CD4-positive, alpha-beta T cell (primary cell): ENCODE results near the gene CEP70. TPM values are rescaled to one million over a fixed set of nuclear protein-coding genes. Genes with fewer than 3 reads are reported as not detected.

ENCODE experiments used
- ATAC-seq: fragments of 200-7000 bp; cut with Tn5 transposase; one replicate; pipeline ENCODE4 v1.10.0; 2022; ENCODE audit warnings: mild to moderate bottlenecking; ENCODE audit not compliant: poor library complexity
- CTCF ChIA-PET: fragments of 350-600 bp; sonication (Branson Sonifier 250); formaldehyde crosslinking; loops from one replicate; lab custom pipeline; 2021; ENCODE audit warnings: antibody characterized with exemption, inconsistent platforms; lab: Charles Lee
- POLR2A ChIA-PET: fragments of 350-600 bp; sonication (Branson Sonifier 250); formaldehyde crosslinking; loops from one replicate; lab custom pipeline; 2021; ENCODE audit warnings: antibody characterized with exemption, inconsistent platforms; lab: Charles Lee
- DNase-seq, 14 experiments: peaks; one replicate each; pipeline ENCODE4 v3.0.0-alpha.2; 2013 to 2020; ENCODE audit warnings: mixed read lengths in 2 of 14
- H3K27ac ChIP-seq, 2 donors: one replicate each; pipeline versions ENCODE4 v1.5.1 to v1.7.0; 2013; ENCODE audit warnings: low read length in 2 of 2, low read depth in 1 of 2, mild to moderate bottlenecking in 1 of 2
- H3K27me3 ChIP-seq, 2 experiments: 1 replicate in 1 of 2; 2 replicates in 1 of 2; pipeline versions ENCODE4 v1.6.1 to v1.7.0; 2013; ENCODE audit warnings: low read length in 2 of 2, control low read depth in 1 of 2, mild to moderate bottlenecking in 1 of 2, moderate library complexity in 1 of 2; ENCODE audit not compliant: insufficient read depth in 2 of 2, control insufficient read depth in 1 of 2
- H3K36me3 ChIP-seq: one replicate; pipeline ENCODE4 v1.6.1; 2013; ENCODE audit warnings: low read length, control low read depth; ENCODE audit not compliant: insufficient read depth
- H3K4me1 ChIP-seq: one replicate; pipeline ENCODE4 v1.6.1; 2013; ENCODE audit warnings: low read length, control low read depth; ENCODE audit not compliant: insufficient read depth
- H3K4me3 ChIP-seq: one replicate; pipeline ENCODE4 v1.5.1; 2013; ENCODE audit warnings: mild to moderate bottlenecking, low read length, moderate library complexity
- H3K9me3 ChIP-seq, 2 experiments: 1 replicate in 1 of 2; 2 replicates in 1 of 2; pipeline versions ENCODE4 v1.6.1 to v1.7.0; 2013; ENCODE audit warnings: low read length in 2 of 2, mild to moderate bottlenecking in 2 of 2, control low read depth in 1 of 2, moderate library complexity in 1 of 2; ENCODE audit not compliant: control insufficient read depth in 1 of 2, insufficient read depth in 1 of 2
- H3K27ac Mint-ChIP-seq: one replicate; pipeline ENCODE4 v1.8.0; 2020; ENCODE audit warnings: mixed read lengths
- H3K27me3 Mint-ChIP-seq: one replicate; pipeline ENCODE4 v1.8.0; 2021; ENCODE audit warnings: mixed read lengths
- H3K36me3 Mint-ChIP-seq: one replicate; pipeline ENCODE4 v1.8.0; 2021; ENCODE audit warnings: low read depth, mixed read lengths
- H3K4me1 Mint-ChIP-seq: one replicate; pipeline ENCODE4 v1.8.0; 2021; ENCODE audit warnings: low read depth, mixed read lengths
- H3K4me3 Mint-ChIP-seq: one replicate; pipeline ENCODE4 v1.8.0; 2020; ENCODE audit warnings: mild to moderate bottlenecking, mixed read lengths
- H3K9me3 Mint-ChIP-seq: one replicate; pipeline ENCODE4 v1.8.0; 2020; ENCODE audit warnings: mixed read lengths
- intact Hi-C, 2 experiments: fragments of 100-400 bp; cut with DNase I in 1 of 2; cut with micrococcal nuclease in 1 of 2; formaldehyde crosslinking; loops; one replicate each; pipeline versions ENCODE4 v1.15.1 to v1.9.0; 2023 to 2025; cut with DNase I, micrococcal nuclease
- total RNA-seq, 174 experiments: library from RNA in 2 of 174; stranded (reverse) in 2 of 174; gene quantifications; one replicate each; pipeline ENCODE4 v1.2.3 and lab custom pipeline; 2021 to 2026
- TF ChIP-seq, protein P1 (sequence below): fragments of 200-600 bp; IDR thresholded peaks from one replicate; pipeline ENCODE4 v1.8.0; 2022; ENCODE audit warnings: antibody characterized with exemption, mild to moderate bottlenecking

The CEP70 gene
- total RNA-seq, 2 experiments from 2014 or later: 21.5 to 23.0 TPM

DNA sequence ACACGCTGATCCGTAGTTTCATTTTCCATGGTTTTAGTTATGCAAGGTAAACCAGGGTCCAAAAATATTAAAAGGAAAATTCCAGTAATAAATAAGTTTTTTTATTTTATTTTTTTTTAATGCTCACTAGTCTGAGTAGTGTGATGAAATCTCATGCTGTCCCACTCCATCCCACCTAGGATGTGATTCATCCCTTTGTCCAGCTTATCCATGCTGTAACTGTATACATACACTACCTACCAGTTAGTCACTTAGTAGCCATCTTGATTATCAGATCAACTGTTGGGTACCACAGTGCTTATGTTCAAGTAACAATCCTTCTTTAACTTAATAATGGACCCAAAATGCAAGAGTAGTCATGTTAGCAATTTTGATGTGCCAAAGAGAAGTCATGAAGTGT lies 84.5 kb downstream of the CEP70 start:
- peaks cover 34% of the 10 kb centered on the region for H3K36me3 Mint-ChIP-seq
- ATAC-seq: no peak
- DNase-seq: no peak
- intact Hi-C loops: no loop called here
- H3K9me3 ChIP-seq: no peaks in the 10 kb centered on the region
- no peaks in the 10 kb centered on the region for H3K27me3 ChIP-seq
- no peaks in the 10 kb centered on the region for H3K4me1 ChIP-seq
- no peaks in the 10 kb centered on the region for H3K4me1 Mint-ChIP-seq
- POLR2A ChIA-PET: no interaction called here
- H3K4me3 ChIP-seq: no peak overlapping the region
- H3K4me3 Mint-ChIP-seq: no peak overlapping the region
- TF ChIP-seq, protein P1, sequence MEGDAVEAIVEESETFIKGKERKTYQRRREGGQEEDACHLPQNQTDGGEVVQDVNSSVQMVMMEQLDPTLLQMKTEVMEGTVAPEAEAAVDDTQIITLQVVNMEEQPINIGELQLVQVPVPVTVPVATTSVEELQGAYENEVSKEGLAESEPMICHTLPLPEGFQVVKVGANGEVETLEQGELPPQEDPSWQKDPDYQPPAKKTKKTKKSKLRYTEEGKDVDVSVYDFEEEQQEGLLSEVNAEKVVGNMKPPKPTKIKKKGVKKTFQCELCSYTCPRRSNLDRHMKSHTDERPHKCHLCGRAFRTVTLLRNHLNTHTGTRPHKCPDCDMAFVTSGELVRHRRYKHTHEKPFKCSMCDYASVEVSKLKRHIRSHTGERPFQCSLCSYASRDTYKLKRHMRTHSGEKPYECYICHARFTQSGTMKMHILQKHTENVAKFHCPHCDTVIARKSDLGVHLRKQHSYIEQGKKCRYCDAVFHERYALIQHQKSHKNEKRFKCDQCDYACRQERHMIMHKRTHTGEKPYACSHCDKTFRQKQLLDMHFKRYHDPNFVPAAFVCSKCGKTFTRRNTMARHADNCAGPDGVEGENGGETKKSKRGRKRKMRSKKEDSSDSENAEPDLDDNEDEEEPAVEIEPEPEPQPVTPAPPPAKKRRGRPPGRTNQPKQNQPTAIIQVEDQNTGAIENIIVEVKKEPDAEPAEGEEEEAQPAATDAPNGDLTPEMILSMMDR: no peak
- no peak overlapping the region for H3K27ac Mint-ChIP-seq
- H3K27ac ChIP-seq: no peak overlapping the region
- CTCF ChIA-PET: no interaction called here
- H3K27me3 Mint-ChIP-seq: no peaks in the 10 kb centered on the region
- H3K36me3 ChIP-seq: peaks cover 4% of the 10 kb centered on the region
- H3K9me3 Mint-ChIP-seq: no peaks in the 10 kb centered on the region

DNA sequence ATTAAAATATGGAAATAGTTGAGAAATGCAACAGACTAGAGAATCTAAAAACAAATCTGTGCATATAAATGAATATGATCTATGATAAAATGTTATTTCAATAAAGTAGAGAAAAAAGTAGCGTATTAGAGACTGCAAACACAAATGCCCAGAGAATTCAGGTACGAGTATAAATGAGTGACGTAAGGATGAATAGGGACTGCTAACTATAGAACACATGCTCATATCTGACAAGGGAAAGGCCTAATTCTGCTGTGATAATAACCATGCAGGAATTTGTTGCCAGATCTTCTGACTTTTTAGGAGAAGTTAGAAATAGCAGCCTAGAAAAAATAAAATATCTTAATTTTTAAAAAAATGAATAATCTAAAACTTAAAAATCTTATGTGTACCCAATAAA lies 86.5 kb downstream of the CEP70 start:
- Histone ChIP-seq H3K27me3 (no peaks in the 10 kb centered on the region), H3K36me3 (peaks cover 4% of the 10 kb centered on the region), H3K4me1 (no peaks in the 10 kb centered on the region), H3K4me3 (no peak overlapping the region), H3K27ac (no peak overlapping the region), H3K9me3 (no peaks in the 10 kb centered on the region)
- H3K27ac Mint-ChIP-seq: no peak overlapping the region
- intact Hi-C loops: no loop called here
- ChIA-PET POLR2A (no interaction called here), CTCF (no interaction called here)
- H3K4me1 Mint-ChIP-seq: no peaks in the 10 kb centered on the region
- H3K27me3 Mint-ChIP-seq: no peaks in the 10 kb centered on the region
- DNase-seq (no peak), ATAC-seq (no peak)
- no peak overlapping the region for H3K4me3 Mint-ChIP-seq
- H3K36me3 Mint-ChIP-seq: peaks cover 53% of the 10 kb centered on the region
- TF ChIP-seq, protein P1: no peak
- no peaks in the 10 kb centered on the region for H3K9me3 Mint-ChIP-seq

DNA sequence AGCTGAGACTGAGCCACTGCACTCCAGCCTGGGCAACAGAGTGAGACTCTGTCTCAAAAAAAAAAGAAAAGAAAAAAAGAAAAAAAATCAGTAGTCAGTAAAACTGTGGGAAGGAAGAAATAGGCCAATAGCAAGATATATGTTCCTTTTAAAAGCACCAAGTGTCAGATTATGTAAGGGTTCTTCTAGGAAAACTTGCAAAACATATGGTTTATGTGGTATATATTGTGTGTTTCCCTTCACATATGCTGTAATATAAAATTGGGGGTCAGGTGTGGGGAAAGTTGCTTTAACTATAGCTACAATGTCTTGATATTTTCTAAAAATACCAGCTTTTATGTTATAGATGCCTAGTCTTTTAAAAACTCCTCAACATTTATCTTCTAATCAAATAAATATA lies 95.1 kb downstream of the CEP70 start:
- no peak overlapping the region for H3K27ac ChIP-seq
- H3K27ac Mint-ChIP-seq: no peak overlapping the region
- no peak overlapping the region for H3K4me3 ChIP-seq
- no peak overlapping the region for H3K4me3 Mint-ChIP-seq
- no peaks in the 10 kb centered on the region for H3K9me3 ChIP-seq
- no peaks in the 10 kb centered on the region for H3K4me1 ChIP-seq
- no peaks in the 10 kb centered on the region for H3K27me3 ChIP-seq
- no peaks in the 10 kb centered on the region for H3K9me3 Mint-ChIP-seq
- CTCF ChIA-PET: no interaction called here
- H3K27me3 Mint-ChIP-seq: no peaks in the 10 kb centered on the region
- DNase-seq (no peak), ATAC-seq (no peak)
- intact Hi-C loops: no loop called here
- peaks cover 86% of the 10 kb centered on the region for H3K36me3 Mint-ChIP-seq
- TF ChIP-seq, protein P1: no peak
- no peaks in the 10 kb centered on the region for H3K36me3 ChIP-seq
- H3K4me1 Mint-ChIP-seq: no peaks in the 10 kb centered on the region
- POLR2A ChIA-PET: no interaction called here
